ENCODE data around the gene NOTO. TPM values are rescaled to one million over a fixed set of nuclear protein-coding genes. Genes with fewer than 3 reads are reported as not detected.
A peak's percentile ranks its signal among the peaks of the same experiment; 100 is the strongest.

The NOTO gene
- total and polyA plus RNA-seq, 12 donors: 0.03 to 0.08 (median 0.05) TPM; not detected in 9

DNA sequence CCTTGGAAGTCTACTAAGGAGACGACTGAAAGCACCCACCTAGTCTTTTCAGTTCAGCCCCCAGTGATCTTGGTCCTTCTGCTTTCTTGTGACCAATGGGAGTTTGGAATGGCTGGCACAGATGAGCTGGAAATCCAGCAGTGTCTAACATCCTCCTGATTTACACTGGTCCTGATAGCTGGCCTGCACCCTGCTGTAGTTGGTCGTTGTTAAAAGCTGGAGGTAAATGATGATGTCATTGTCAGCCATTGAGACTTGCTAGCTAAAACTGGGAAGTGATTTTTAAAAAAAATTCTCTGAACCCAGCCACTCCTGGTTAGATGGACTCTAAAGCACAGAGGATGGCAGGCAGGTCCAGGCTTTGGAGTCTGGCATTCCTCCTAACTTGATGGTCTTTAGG, 51.0 kb downstream of the NOTO start:
- H3K4me3 ChIP-seq: no peak overlapping the region
- no peaks in the 10 kb centered on the region for H3K9me3 ChIP-seq (replicated peaks in 1 of 3)
- H3K36me3 ChIP-seq (replicated peaks in 1 of 2): peaks cover 0 to 57% of the 10 kb centered on the region in 2 donors
- TF ChIP-seq, protein P1, sequence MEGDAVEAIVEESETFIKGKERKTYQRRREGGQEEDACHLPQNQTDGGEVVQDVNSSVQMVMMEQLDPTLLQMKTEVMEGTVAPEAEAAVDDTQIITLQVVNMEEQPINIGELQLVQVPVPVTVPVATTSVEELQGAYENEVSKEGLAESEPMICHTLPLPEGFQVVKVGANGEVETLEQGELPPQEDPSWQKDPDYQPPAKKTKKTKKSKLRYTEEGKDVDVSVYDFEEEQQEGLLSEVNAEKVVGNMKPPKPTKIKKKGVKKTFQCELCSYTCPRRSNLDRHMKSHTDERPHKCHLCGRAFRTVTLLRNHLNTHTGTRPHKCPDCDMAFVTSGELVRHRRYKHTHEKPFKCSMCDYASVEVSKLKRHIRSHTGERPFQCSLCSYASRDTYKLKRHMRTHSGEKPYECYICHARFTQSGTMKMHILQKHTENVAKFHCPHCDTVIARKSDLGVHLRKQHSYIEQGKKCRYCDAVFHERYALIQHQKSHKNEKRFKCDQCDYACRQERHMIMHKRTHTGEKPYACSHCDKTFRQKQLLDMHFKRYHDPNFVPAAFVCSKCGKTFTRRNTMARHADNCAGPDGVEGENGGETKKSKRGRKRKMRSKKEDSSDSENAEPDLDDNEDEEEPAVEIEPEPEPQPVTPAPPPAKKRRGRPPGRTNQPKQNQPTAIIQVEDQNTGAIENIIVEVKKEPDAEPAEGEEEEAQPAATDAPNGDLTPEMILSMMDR (IDR thresholded peaks at IDR 0.05): no peak
- no peak for TF ChIP-seq POLR2A (IDR thresholded peaks at IDR 0.05)
- DNase-seq: no peak
- H3K27me3 ChIP-seq: no peaks in the 10 kb centered on the region
- WGBS, 4 donors: 38 to 52% (median 51%) methylated on average over 2 of the region's 2 CpGs
- intact Hi-C loops (cut with DNase I): no loop called here
- peaks cover 17 to 32% of the 10 kb centered on the region in 2 donors for H3K4me1 ChIP-seq (replicated peaks in 1 of 2)
- peak overlapping the region in 4 of 5 donors; percentile 9 to 79 (median 68) for H3K27ac ChIP-seq

DNA sequence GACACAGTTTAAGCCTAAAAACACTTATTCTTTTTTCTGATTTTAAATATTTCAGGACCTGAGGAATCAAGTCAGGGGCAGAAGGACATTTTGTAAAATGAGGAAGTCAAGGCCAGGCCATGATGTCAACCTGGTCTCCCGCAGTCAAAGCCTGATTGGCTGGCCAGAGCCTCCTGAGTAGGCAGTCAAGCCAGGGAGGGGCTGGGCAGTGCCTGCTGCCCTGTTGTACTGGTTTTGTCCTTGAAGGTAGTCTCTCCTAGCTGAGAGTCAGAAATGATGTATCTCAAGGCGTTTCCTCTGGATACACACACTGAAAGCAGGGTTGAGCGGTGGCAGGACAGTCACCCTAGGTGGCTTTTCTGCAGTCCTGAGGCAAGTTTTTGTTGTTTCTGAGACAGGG, 51.5 kb downstream of the NOTO start:
- DNase-seq: peak; percentile 56 to 89 (median 85)
- H3K4me3 ChIP-seq: no peak overlapping the region
- 41 to 57% (median 51%) methylated on average over 2 to 3 of the region's 3 CpGs for WGBS, 4 donors
- peak overlapping the region in 3 of 5 donors; percentile 65 to 79 (median 70) for H3K27ac ChIP-seq
- no peaks in the 10 kb centered on the region for H3K9me3 ChIP-seq (replicated peaks in 1 of 3)
- H3K27me3 ChIP-seq: no peaks in the 10 kb centered on the region
- peaks cover 17 to 32% of the 10 kb centered on the region in 2 donors for H3K4me1 ChIP-seq (replicated peaks in 1 of 2)
- peaks cover 0 to 52% of the 10 kb centered on the region in 2 donors for H3K36me3 ChIP-seq (replicated peaks in 1 of 2)
- intact Hi-C loops (cut with DNase I): no loop called here
- TF ChIP-seq, protein P1 (IDR thresholded peaks at IDR 0.05): no peak
- peak in 1 of 2 donors; percentile 17 for TF ChIP-seq POLR2A (IDR thresholded peaks at IDR 0.05)

DNA sequence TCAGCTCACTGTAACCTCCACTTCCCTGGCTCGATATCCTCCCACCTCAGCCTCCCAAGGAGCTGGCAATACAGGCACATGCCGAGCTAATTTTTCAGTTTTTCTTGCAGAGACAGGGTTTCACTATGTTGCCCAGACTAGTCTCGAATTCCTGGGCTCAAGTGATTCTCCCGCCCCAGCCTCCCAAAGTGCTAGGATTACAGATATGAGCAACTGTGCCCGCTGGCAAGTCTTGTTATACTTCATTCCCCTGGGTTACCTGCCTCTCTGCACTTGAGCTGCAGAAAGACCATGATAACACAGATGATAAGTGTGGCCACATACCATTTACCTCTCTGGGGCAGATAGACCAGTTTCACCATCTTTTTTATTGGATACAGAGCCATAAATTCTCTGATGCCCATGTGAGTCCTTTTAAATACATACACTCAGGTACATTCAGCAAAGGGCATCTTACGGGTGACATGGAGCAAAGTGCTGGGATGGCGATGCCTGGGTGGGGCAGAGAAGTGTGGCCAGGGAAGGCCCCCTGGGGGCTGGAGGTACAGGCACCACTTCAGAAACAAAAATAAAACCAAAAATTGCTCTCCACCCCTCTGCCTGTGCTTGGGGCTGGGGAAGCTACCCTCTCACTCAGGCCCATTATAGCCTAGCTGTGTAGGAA, 52.1 kb downstream of the NOTO start:
- TF ChIP-seq, protein P1 (IDR thresholded peaks at IDR 0.05): no peak
- no peak for TF ChIP-seq POLR2A (IDR thresholded peaks at IDR 0.05)
- peak overlapping the region; percentile 42 to 79 (median 65) for H3K27ac ChIP-seq
- H3K4me1 ChIP-seq (replicated peaks in 1 of 2): peaks cover 17 to 32% of the 10 kb centered on the region in 2 donors
- peaks cover 0 to 47% of the 10 kb centered on the region in 2 donors for H3K36me3 ChIP-seq (replicated peaks in 1 of 2)
- H3K9me3 ChIP-seq (replicated peaks in 1 of 3): no peaks in the 10 kb centered on the region
- DNase-seq: no peak
- H3K4me3 ChIP-seq: no peak overlapping the region
- 71 to 89% (median 85%) methylated on average over 7 of the region's 7 CpGs for WGBS, 4 donors
- intact Hi-C loops (cut with DNase I): no loop called here
- no peaks in the 10 kb centered on the region for H3K27me3 ChIP-seq

DNA sequence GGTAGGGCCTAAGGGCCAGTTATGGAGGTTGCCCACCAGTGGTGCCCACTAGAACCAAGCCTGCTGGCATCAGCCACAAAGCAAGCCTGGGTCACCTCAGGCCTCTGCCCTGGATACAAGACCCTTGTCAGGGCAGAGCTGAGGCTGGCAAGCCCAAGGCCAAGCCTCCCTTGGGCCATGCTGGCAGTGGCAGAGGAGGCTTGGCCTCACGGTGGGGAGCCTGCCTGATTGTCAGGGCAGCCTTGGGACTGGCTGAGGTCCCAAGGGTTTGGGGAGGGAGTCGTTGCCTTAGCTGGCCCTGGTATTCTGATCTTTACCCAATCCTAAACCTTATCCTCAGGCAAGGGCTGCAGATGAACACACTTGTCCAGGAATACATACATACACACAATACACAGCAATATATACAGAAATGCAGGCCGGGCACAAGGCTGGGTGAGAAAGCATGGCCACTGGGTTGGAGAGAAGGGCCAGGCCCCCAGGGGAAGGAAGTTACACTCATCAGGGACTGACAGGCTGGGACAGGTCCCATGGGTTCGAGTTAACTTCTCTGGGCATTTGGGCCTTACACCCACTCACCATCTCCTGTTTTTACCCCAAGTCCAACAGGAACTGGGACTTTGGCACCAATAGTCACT, 52.8 kb downstream of the NOTO start:
- 58 to 75% (median 60%) methylated on average over 3 to 4 of the region's 4 CpGs for WGBS, 4 donors
- TF ChIP-seq POLR2A (IDR thresholded peaks at IDR 0.05): no peak
- TF ChIP-seq, protein P1 (IDR thresholded peaks at IDR 0.05): no peak
- DNase-seq: peak in 2 of 7 donors; percentile 48 to 57
- Histone ChIP-seq H3K4me1 (replicated peaks in 1 of 2) (peaks cover 17 to 29% of the 10 kb centered on the region in 2 donors), H3K27ac (peak overlapping the region; percentile 42 to 79 (median 65)), H3K4me3 (no peak overlapping the region), H3K27me3 (no peaks in the 10 kb centered on the region), H3K9me3 (replicated peaks in 1 of 3) (no peaks in the 10 kb centered on the region), H3K36me3 (replicated peaks in 1 of 2) (peaks cover 0 to 40% of the 10 kb centered on the region in 2 donors)
- intact Hi-C loops (cut with DNase I): no loop called here

Measured in adrenal gland (tissue), 12 donors.